Measurements from ENCODE around the gene PPFIA4.

The PPFIA4 gene

GRCh38 chr1:203057911-203058675 is 31.8 kb downstream of the PPFIA4 start:
- Histone ChIP-seq H3K36me3 (ENCODE audit: control insufficient read depth, insufficient read depth, low read length) (no peaks in the 10 kb centered on the region), H3K4me3 (ENCODE audit: insufficient read depth, low read depth, low read length, poor library complexity, severe bottlenecking) (no peak overlapping the region), H3K9me3 (ENCODE audit: control insufficient read depth, low read length) (no peaks in the 10 kb centered on the region), H3K27ac (ENCODE audit: insufficient read depth, low read length, poor library complexity, severe bottlenecking) (no peak overlapping the region), H3K4me1 (ENCODE audit: control insufficient read depth, insufficient read depth, low read length, poor library complexity, severe bottlenecking) (no peaks in the 10 kb centered on the region), H3K27me3 (replicated peaks; ENCODE audit: control insufficient read depth, insufficient read depth, low read length, poor library complexity, severe bottlenecking) (no peaks in the 10 kb centered on the region)
- no peak for DNase-seq

- Histone ChIP-seq H3K9me3 (ENCODE audit: control insufficient read depth, low read length) (no peaks in the 10 kb centered on the region), H3K4me3 (ENCODE audit: insufficient read depth, low read depth, low read length, poor library complexity, severe bottlenecking) (no peak overlapping the region), H3K27ac (ENCODE audit: insufficient read depth, low read length, poor library complexity, severe bottlenecking) (no peak overlapping the region), H3K36me3 (ENCODE audit: control insufficient read depth, insufficient read depth, low read length) (no peaks in the 10 kb centered on the region), H3K27me3 (replicated peaks; ENCODE audit: control insufficient read depth, insufficient read depth, low read length, poor library complexity, severe bottlenecking) (no peaks in the 10 kb centered on the region), H3K4me1 (ENCODE audit: control insufficient read depth, insufficient read depth, low read length, poor library complexity, severe bottlenecking) (no peaks in the 10 kb centered on the region)
- DNase-seq: no peak
Measured at GRCh38 chr1:203058676-203058935, 32.3 kb downstream of the PPFIA4 start.

- DNase-seq: no peak
- no peak overlapping the region for H3K4me3 ChIP-seq (ENCODE audit: insufficient read depth, low read depth, low read length, poor library complexity, severe bottlenecking)
- H3K4me1 ChIP-seq (ENCODE audit: control insufficient read depth, insufficient read depth, low read length, poor library complexity, severe bottlenecking): no peaks in the 10 kb centered on the region
- no peaks in the 10 kb centered on the region for H3K9me3 ChIP-seq (ENCODE audit: control insufficient read depth, low read length)
- H3K27me3 ChIP-seq (replicated peaks; ENCODE audit: control insufficient read depth, insufficient read depth, low read length, poor library complexity, severe bottlenecking): no peaks in the 10 kb centered on the region
- H3K36me3 ChIP-seq (ENCODE audit: control insufficient read depth, insufficient read depth, low read length): no peaks in the 10 kb centered on the region
- H3K27ac ChIP-seq (ENCODE audit: insufficient read depth, low read length, poor library complexity, severe bottlenecking): no peak overlapping the region
Measured at GRCh38 chr1:203059485-203059884, 33.2 kb downstream of the PPFIA4 start.

- Histone ChIP-seq H3K4me3 (ENCODE audit: insufficient read depth, low read depth, low read length, poor library complexity, severe bottlenecking) (no peak overlapping the region), H3K36me3 (ENCODE audit: control insufficient read depth, insufficient read depth, low read length) (no peaks in the 10 kb centered on the region), H3K9me3 (ENCODE audit: control insufficient read depth, low read length) (no peaks in the 10 kb centered on the region), H3K4me1 (ENCODE audit: control insufficient read depth, insufficient read depth, low read length, poor library complexity, severe bottlenecking) (no peaks in the 10 kb centered on the region), H3K27ac (ENCODE audit: insufficient read depth, low read length, poor library complexity, severe bottlenecking) (no peak overlapping the region), H3K27me3 (replicated peaks; ENCODE audit: control insufficient read depth, insufficient read depth, low read length, poor library complexity, severe bottlenecking) (no peaks in the 10 kb centered on the region)
- no peak for DNase-seq
Measured at GRCh38 chr1:203060115-203060514, 33.8 kb downstream of the PPFIA4 start.

GRCh38 chr1:203063287-203063686 is 37.0 kb downstream of the PPFIA4 start:
- H3K27ac ChIP-seq (ENCODE audit: insufficient read depth, low read length, poor library complexity, severe bottlenecking): no peak overlapping the region
- no peaks in the 10 kb centered on the region for H3K4me1 ChIP-seq (ENCODE audit: control insufficient read depth, insufficient read depth, low read length, poor library complexity, severe bottlenecking)
- H3K9me3 ChIP-seq (ENCODE audit: control insufficient read depth, low read length): no peaks in the 10 kb centered on the region
- H3K4me3 ChIP-seq (ENCODE audit: insufficient read depth, low read depth, low read length, poor library complexity, severe bottlenecking): no peak overlapping the region
- no peaks in the 10 kb centered on the region for H3K27me3 ChIP-seq (replicated peaks; ENCODE audit: control insufficient read depth, insufficient read depth, low read length, poor library complexity, severe bottlenecking)
- no peaks in the 10 kb centered on the region for H3K36me3 ChIP-seq (ENCODE audit: control insufficient read depth, insufficient read depth, low read length)
- no peak for DNase-seq

GRCh38 chr1:203065191-203065590 is 38.9 kb downstream of the PPFIA4 start:
- Histone ChIP-seq H3K4me1 (ENCODE audit: control insufficient read depth, insufficient read depth, low read length, poor library complexity, severe bottlenecking) (no peaks in the 10 kb centered on the region), H3K27me3 (replicated peaks; ENCODE audit: control insufficient read depth, insufficient read depth, low read length, poor library complexity, severe bottlenecking) (no peaks in the 10 kb centered on the region), H3K36me3 (ENCODE audit: control insufficient read depth, insufficient read depth, low read length) (no peaks in the 10 kb centered on the region), H3K4me3 (ENCODE audit: insufficient read depth, low read depth, low read length, poor library complexity, severe bottlenecking) (no peak overlapping the region), H3K27ac (ENCODE audit: insufficient read depth, low read length, poor library complexity, severe bottlenecking) (no peak overlapping the region), H3K9me3 (ENCODE audit: control insufficient read depth, low read length) (no peaks in the 10 kb centered on the region)
- DNase-seq: no peak

- DNase-seq: no peak
- H3K9me3 ChIP-seq (ENCODE audit: control insufficient read depth, low read length): no peaks in the 10 kb centered on the region
- H3K4me3 ChIP-seq (ENCODE audit: insufficient read depth, low read depth, low read length, poor library complexity, severe bottlenecking): no peak overlapping the region
- H3K27ac ChIP-seq (ENCODE audit: insufficient read depth, low read length, poor library complexity, severe bottlenecking): no peak overlapping the region
- no peaks in the 10 kb centered on the region for H3K36me3 ChIP-seq (ENCODE audit: control insufficient read depth, insufficient read depth, low read length)
- no peaks in the 10 kb centered on the region for H3K4me1 ChIP-seq (ENCODE audit: control insufficient read depth, insufficient read depth, low read length, poor library complexity, severe bottlenecking)
- H3K27me3 ChIP-seq (replicated peaks; ENCODE audit: control insufficient read depth, insufficient read depth, low read length, poor library complexity, severe bottlenecking): no peaks in the 10 kb centered on the region
Measured at GRCh38 chr1:203065986-203066385, 39.7 kb downstream of the PPFIA4 start.

GRCh38 chr1:203066965-203067364 is 40.7 kb downstream of the PPFIA4 start:
- no peaks in the 10 kb centered on the region for H3K27me3 ChIP-seq (replicated peaks; ENCODE audit: control insufficient read depth, insufficient read depth, low read length, poor library complexity, severe bottlenecking)
- no peak for DNase-seq
- H3K27ac ChIP-seq (ENCODE audit: insufficient read depth, low read length, poor library complexity, severe bottlenecking): no peak overlapping the region
- no peaks in the 10 kb centered on the region for H3K9me3 ChIP-seq (ENCODE audit: control insufficient read depth, low read length)
- no peaks in the 10 kb centered on the region for H3K36me3 ChIP-seq (ENCODE audit: control insufficient read depth, insufficient read depth, low read length)
- no peaks in the 10 kb centered on the region for H3K4me1 ChIP-seq (ENCODE audit: control insufficient read depth, insufficient read depth, low read length, poor library complexity, severe bottlenecking)
- H3K4me3 ChIP-seq (ENCODE audit: insufficient read depth, low read depth, low read length, poor library complexity, severe bottlenecking): no peak overlapping the region

- Histone ChIP-seq H3K4me3 (ENCODE audit: insufficient read depth, low read depth, low read length, poor library complexity, severe bottlenecking) (no peak overlapping the region), H3K27me3 (replicated peaks; ENCODE audit: control insufficient read depth, insufficient read depth, low read length, poor library complexity, severe bottlenecking) (no peaks in the 10 kb centered on the region), H3K4me1 (ENCODE audit: control insufficient read depth, insufficient read depth, low read length, poor library complexity, severe bottlenecking) (no peaks in the 10 kb centered on the region), H3K27ac (ENCODE audit: insufficient read depth, low read length, poor library complexity, severe bottlenecking) (no peak overlapping the region), H3K36me3 (ENCODE audit: control insufficient read depth, insufficient read depth, low read length) (no peaks in the 10 kb centered on the region), H3K9me3 (ENCODE audit: control insufficient read depth, low read length) (no peaks in the 10 kb centered on the region)
- DNase-seq: no peak
Measured at GRCh38 chr1:203069030-203069747, 42.9 kb downstream of the PPFIA4 start.

GRCh38 chr1:203072002-203072602 is 45.8 kb downstream of the PPFIA4 start:
- Histone ChIP-seq H3K36me3 (ENCODE audit: control insufficient read depth, insufficient read depth, low read length) (no peaks in the 10 kb centered on the region), H3K27ac (ENCODE audit: insufficient read depth, low read length, poor library complexity, severe bottlenecking) (no peak overlapping the region), H3K4me3 (ENCODE audit: insufficient read depth, low read depth, low read length, poor library complexity, severe bottlenecking) (no peak overlapping the region), H3K9me3 (ENCODE audit: control insufficient read depth, low read length) (no peaks in the 10 kb centered on the region), H3K27me3 (replicated peaks; ENCODE audit: control insufficient read depth, insufficient read depth, low read length, poor library complexity, severe bottlenecking) (peaks cover 4% of the 10 kb centered on the region), H3K4me1 (ENCODE audit: control insufficient read depth, insufficient read depth, low read length, poor library complexity, severe bottlenecking) (peaks cover 9% of the 10 kb centered on the region)
- no peak for DNase-seq
